ENCODE measurements around the gene APOH. TPM values are rescaled to one million over a fixed set of nuclear protein-coding genes. Genes with fewer than 3 reads are reported as not detected.
"Not testable (repeated sequence)": the region's sequence is repeated elsewhere in the genome, so short reads cannot be mapped to it uniquely, and the experiment has no call there.

APOH gene
- total RNA-seq, 1 donor from 2014 or later = not detected

GRCh38 chr17:66262767-66263166 lies 33.6 kb upstream of the APOH start:
- Mint-ChIP-seq H3K36me3 (ENCODE audit: unreplicated experiment) (no peaks in the 10 kb centered on the region), H3K27me3 (ENCODE audit: unreplicated experiment) (no peaks in the 10 kb centered on the region), H3K27ac (ENCODE audit: unreplicated experiment) (no peak overlapping the region), H3K9me3 (ENCODE audit: unreplicated experiment) (no peaks in the 10 kb centered on the region), H3K4me1 (ENCODE audit: unreplicated experiment) (no peaks in the 10 kb centered on the region), H3K4me3 (ENCODE audit: unreplicated experiment) (no peak overlapping the region)
- TF ChIP-seq CTCF (IDR thresholded peaks at IDR 0.05) = no peak
- no peak for DNase-seq (ENCODE audit: extremely low spot score, unreplicated experiment)

GRCh38 chr17:66260688-66261087 lies 31.5 kb upstream of the APOH start:
- no peak for TF ChIP-seq CTCF (IDR thresholded peaks at IDR 0.05)
- H3K4me1 Mint-ChIP-seq (ENCODE audit: unreplicated experiment) = no peaks in the 10 kb centered on the region
- H3K27me3 Mint-ChIP-seq (ENCODE audit: unreplicated experiment) = no peaks in the 10 kb centered on the region
- no peak overlapping the region for H3K4me3 Mint-ChIP-seq (ENCODE audit: unreplicated experiment)
- no peaks in the 10 kb centered on the region for H3K9me3 Mint-ChIP-seq (ENCODE audit: unreplicated experiment)
- no peaks in the 10 kb centered on the region for H3K36me3 Mint-ChIP-seq (ENCODE audit: unreplicated experiment)
- no peak for DNase-seq (ENCODE audit: extremely low spot score, unreplicated experiment)
- no peak overlapping the region for H3K27ac Mint-ChIP-seq (ENCODE audit: unreplicated experiment)

GRCh38 chr17:66260275-66260674 lies 31.1 kb upstream of the APOH start:
- TF ChIP-seq CTCF (IDR thresholded peaks at IDR 0.05) = no peak
- peaks cover 2% of the 10 kb centered on the region for H3K4me1 Mint-ChIP-seq (ENCODE audit: unreplicated experiment)
- no peaks in the 10 kb centered on the region for H3K27me3 Mint-ChIP-seq (ENCODE audit: unreplicated experiment)
- no peak overlapping the region for H3K4me3 Mint-ChIP-seq (ENCODE audit: unreplicated experiment)
- no peak overlapping the region for H3K27ac Mint-ChIP-seq (ENCODE audit: unreplicated experiment)
- no peak for DNase-seq (ENCODE audit: extremely low spot score, unreplicated experiment)
- H3K36me3 Mint-ChIP-seq (ENCODE audit: unreplicated experiment) = no peaks in the 10 kb centered on the region
- H3K9me3 Mint-ChIP-seq (ENCODE audit: unreplicated experiment) = no peaks in the 10 kb centered on the region

- no peak for DNase-seq (ENCODE audit: extremely low spot score, unreplicated experiment)
- H3K27me3 Mint-ChIP-seq (ENCODE audit: unreplicated experiment) = no peaks in the 10 kb centered on the region
- H3K9me3 Mint-ChIP-seq (ENCODE audit: unreplicated experiment) = no peaks in the 10 kb centered on the region
- no peak overlapping the region for H3K27ac Mint-ChIP-seq (ENCODE audit: unreplicated experiment)
- peaks cover 4% of the 10 kb centered on the region for H3K4me1 Mint-ChIP-seq (ENCODE audit: unreplicated experiment)
- no peak overlapping the region for H3K4me3 Mint-ChIP-seq (ENCODE audit: unreplicated experiment)
- TF ChIP-seq CTCF (IDR thresholded peaks at IDR 0.05) = no peak
- H3K36me3 Mint-ChIP-seq (ENCODE audit: unreplicated experiment) = no peaks in the 10 kb centered on the region
Observed at GRCh38 chr17:66255527-66255971, 26.3 kb upstream of the APOH start.

GRCh38 chr17:66255112-66255511 lies 25.9 kb upstream of the APOH start:
- Mint-ChIP-seq H3K4me1 (ENCODE audit: unreplicated experiment) (peaks cover 4% of the 10 kb centered on the region), H3K27ac (ENCODE audit: unreplicated experiment) (no peak overlapping the region), H3K9me3 (ENCODE audit: unreplicated experiment) (no peaks in the 10 kb centered on the region), H3K36me3 (ENCODE audit: unreplicated experiment) (no peaks in the 10 kb centered on the region), H3K27me3 (ENCODE audit: unreplicated experiment) (no peaks in the 10 kb centered on the region), H3K4me3 (ENCODE audit: unreplicated experiment) (no peak overlapping the region)
- no peak for DNase-seq (ENCODE audit: extremely low spot score, unreplicated experiment)
- peak; percentile 87 for TF ChIP-seq CTCF (IDR thresholded peaks at IDR 0.05)

- not testable (repeated sequence) for H3K36me3 Mint-ChIP-seq (ENCODE audit: unreplicated experiment); H3K27me3 Mint-ChIP-seq (ENCODE audit: unreplicated experiment); DNase-seq (ENCODE audit: extremely low spot score, unreplicated experiment); H3K4me3 Mint-ChIP-seq (ENCODE audit: unreplicated experiment); H3K4me1 Mint-ChIP-seq (ENCODE audit: unreplicated experiment); H3K9me3 Mint-ChIP-seq (ENCODE audit: unreplicated experiment); H3K27ac Mint-ChIP-seq (ENCODE audit: unreplicated experiment)
Observed at GRCh38 chr17:66253458-66253857, 24.2 kb upstream of the APOH start.

All from osteocyte (in vitro differentiated cells).